OCI-M2 (cell line): Measurements from ENCODE around the gene CCR5AS.
"Not testable (repeated sequence)": the region's sequence is repeated elsewhere in the genome, so short reads cannot be mapped to it uniquely, and the experiment has no call there.

Experiments
- DNase-seq: peaks from one replicate; lab custom pipeline; 2025; ENCODE audit not compliant: unreplicated experiment; lab: John Stamatoyannopoulos, UW

The CCR5AS gene

DNA sequence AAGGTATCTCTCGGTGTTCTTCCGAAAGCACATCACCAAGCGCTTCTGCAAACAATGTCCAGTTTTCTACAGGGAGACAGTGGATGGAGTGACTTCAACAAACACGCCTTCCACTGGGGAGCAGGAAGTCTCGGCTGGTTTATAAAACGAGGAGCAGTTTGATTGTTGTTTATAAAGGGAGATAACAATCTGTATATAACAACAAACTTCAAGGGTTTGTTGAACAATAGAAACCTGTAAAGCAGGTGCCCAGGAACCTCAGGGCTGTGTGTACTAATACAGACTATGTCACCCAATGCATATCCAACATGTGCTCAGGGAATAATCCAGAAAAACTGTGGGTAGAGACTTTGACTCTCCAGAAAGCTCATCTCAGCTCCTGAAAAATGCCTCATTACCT lies 48.4 kb downstream of the CCR5AS start:
- DNase-seq, result no peak

DNA sequence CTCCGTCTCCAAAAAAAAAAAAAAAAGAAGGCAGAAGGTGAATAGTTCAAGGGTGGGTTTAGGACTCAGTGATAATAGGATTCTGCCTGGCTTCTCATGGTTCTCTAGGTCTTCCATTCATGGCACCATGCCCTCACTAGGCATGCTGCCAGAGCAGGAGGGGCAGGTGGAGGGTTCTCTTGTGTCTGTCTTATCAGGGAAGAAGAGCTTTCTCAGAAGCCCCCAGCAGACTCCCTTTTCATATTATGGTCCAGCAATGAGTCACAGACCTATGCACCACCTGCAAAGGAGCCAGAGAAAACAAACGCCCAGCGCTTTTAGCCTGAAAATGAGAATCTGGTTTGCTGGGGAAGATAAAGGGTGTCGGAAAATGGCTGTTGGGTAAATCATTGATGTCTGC lies 50.0 kb downstream of the CCR5AS start:
- DNase-seq, result no peak

DNA sequence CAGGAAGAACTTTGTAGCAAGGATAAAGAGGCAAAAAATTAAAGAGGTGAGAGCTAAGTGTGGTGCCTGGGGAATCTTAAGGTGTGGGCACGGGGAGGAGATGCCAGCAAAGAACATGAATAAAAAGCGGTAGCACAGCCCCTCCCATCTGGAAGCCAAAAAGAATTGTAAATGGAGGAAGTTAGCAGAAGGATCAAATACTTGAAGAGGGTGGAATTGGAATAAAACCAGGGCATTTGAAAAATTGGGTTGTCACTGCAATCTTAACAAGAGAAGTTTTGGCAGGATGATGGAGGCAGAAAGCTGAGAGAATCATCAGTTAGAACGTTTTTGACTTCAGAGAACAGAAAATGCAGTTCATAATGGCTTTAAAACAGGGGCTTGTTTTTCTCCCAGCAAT lies 50.6 kb downstream of the CCR5AS start:
- no peak for DNase-seq

GRCh38 chr3:46354984-46355383 lies 51.9 kb downstream of the CCR5AS start:
- no peak for DNase-seq

DNA sequence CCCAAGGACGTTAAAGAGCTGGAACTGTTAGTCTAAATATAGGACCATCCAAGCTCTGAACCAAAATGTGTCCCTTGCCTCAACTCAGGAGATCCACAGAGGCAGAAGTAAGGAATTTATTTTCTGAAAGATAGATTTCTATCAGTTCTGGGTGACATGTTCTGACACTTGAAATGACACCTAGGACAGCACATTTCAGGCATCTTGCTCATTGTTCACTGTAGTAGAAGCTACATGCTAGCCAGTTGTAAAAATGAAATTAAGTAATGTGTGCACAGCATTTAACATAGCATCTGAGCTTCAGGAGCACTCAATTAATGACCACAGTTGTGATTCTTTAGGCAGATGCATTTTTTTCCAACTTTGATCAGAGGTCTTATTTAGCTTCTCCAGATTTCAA lies 52.4 kb downstream of the CCR5AS start:
- no peak for DNase-seq

- DNase-seq, result no peak
Measured at GRCh38 chr3:46353647-46354410, 53.0 kb downstream of the CCR5AS start, which contains the start of gene CCR2. TSS of gene CCR2 (plus strand) at chr3:46354111. CDS start at chr3:46357528, 3,417 bp downstream.

GRCh38 chr3:46353090-46353489 lies 53.8 kb downstream of the CCR5AS start:
- no peak for DNase-seq

GRCh38 chr3:46351646-46352045 lies 55.2 kb downstream of the CCR5AS start:
- DNase-seq, result no peak

- no peak for DNase-seq
Measured at GRCh38 chr3:46350262-46350565, 56.7 kb downstream of the CCR5AS start.

GRCh38 chr3:46349484-46350261 lies 57.2 kb downstream of the CCR5AS start:
- DNase-seq, result no peak

DNA sequence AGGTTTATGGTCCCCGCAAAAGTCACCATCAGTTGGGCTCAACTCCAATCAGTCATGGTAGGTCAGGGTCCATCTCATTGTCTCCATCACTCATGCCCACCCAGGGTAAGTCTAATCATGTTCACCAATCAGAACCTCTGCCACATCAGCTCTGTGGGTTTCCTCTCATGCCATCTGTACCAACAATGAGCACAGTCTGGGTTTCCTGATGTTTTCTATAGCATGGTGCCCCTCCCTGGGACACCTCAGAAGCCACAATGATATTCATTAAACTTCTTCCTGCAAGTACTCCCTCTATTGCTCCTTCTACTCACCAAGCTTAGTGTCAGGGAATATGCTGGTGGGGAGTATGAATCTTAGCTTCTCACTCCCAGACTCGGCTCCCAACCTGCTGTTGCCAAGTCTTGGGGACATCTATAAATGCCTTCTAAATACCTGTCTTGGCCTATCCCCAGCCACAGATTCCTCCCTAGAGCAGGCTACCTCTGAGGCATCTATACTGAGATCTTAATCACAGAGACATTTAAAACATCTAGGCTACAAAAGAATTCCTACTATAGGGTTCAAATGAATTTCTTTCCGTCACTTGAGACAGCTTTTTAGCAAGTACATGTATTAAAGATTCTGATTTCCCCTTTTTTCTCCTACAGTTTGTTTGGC lies 57.9 kb downstream of the CCR5AS start:
- no peak for DNase-seq

DNA sequence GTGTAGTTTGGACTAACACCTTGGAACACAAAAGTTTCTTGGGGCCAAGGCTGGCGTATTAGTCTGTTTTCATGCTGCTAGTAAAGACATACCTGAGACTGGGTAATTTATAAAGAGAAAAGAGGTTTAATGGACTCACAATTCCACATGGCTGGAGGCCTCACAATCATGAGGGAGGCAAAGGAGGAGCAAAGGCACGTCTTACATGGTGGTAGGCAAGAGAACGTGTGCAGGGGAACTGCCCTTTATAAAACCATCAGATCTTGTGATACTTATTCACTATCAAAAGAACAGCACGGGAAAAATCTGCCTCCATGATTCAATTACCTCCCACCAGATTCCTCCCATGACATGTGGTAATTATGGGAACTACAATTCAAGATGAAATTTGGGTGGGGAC lies 62.4 kb downstream of the CCR5AS start:
- DNase-seq, result no peak

DNA sequence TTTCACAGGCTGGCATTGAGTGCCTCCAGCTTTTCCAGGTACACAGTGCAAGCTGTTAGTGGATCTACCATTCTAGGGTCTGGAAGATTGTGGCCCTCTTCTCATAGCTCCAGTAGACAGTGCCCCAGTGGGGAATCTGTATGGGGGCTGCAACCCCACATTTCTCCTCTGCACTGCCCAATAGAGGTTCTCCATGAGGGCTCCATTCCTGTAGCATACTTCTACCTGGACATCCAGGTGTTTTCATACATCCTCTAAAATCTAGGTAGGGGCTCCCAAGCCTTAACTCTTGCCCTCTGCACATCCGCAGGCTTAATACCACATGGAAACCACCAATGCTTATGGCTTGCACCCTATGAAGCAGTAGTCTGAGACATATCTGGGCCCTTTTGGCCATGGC lies 68.0 kb downstream of the CCR5AS start:
- DNase-seq, result no peak

DNA sequence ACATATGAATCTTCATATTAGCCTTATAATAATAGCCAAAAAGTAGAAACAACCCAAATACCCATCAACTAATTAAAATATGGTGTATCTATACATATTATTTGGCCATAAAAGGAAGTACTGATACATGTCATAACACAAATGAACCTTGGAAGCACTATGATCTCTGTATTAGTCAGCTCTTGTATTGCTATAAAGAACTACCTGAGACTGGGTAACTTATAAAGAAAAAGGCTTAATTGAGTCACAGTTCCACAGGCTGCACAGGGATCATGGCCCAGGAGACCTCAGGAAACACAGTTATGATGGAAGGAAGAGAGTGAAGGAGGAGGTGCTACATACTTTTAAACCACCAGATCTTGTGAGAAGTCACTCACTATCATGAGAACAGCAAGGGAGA lies 69.0 kb downstream of the CCR5AS start:
- DNase-seq, result no peak

DNA sequence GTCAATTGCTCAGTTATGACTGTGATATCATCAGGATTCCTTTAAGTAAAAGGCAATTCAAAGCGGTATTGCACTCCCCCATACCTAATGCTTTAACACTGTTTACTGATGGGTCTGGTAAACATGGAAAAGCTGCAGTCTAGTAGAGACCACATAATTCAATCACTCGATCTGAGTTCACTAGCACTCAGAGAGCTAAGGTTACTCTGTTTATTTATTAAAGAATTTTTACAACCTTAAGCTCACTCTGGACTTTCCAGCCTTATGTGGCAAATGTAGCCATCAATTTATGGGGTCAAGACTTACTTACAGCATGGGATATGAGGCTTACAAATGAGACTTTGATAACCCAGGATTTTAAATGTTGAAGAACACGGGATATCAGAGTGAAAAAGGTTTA lies 71.3 kb downstream of the CCR5AS start:
- no peak for DNase-seq

DNA sequence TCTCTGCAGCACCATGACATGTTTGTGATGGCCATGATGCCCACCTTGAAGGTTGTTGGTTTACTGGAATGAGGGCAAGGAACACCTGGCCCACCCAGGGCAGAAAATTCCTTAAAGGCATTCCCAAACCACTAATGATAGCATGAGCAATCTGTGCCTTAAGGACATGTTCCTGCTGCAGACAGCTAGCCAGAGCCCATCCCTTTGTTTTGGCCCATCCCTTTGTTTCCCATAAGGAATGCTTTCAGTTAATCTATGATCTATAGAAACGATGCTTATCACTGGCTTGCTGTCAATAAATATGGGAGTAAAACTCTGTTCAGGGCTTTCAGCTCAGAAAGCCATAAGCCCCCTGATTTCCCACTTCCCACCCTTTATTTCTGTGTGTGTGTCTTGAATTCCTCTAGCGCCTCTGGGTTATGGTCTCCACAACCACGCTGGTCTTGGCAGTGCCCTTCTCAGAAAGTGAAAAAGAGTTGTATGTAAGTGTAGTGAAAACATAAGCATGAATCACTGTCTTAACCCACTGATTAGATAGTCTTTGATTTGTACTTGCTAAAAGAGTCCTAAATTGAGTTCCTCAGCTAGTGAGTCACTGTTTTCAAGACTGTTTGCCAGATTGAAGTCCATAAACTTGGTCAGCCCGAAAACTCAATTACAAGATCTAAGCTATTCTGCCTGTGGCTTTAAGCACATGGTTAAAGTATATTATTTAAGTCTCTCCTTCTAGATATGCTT lies 72.0 kb downstream of the CCR5AS start:
- no peak for DNase-seq

- DNase-seq, result not testable (repeated sequence)
Measured at GRCh38 chr3:46330676-46331075, 76.2 kb downstream of the CCR5AS start.

GRCh38 chr3:46325645-46326300 lies 81.1 kb downstream of the CCR5AS start:
- no peak for DNase-seq

- DNase-seq, result no peak
Measured at GRCh38 chr3:46324036-46324435, 82.8 kb downstream of the CCR5AS start.

DNA sequence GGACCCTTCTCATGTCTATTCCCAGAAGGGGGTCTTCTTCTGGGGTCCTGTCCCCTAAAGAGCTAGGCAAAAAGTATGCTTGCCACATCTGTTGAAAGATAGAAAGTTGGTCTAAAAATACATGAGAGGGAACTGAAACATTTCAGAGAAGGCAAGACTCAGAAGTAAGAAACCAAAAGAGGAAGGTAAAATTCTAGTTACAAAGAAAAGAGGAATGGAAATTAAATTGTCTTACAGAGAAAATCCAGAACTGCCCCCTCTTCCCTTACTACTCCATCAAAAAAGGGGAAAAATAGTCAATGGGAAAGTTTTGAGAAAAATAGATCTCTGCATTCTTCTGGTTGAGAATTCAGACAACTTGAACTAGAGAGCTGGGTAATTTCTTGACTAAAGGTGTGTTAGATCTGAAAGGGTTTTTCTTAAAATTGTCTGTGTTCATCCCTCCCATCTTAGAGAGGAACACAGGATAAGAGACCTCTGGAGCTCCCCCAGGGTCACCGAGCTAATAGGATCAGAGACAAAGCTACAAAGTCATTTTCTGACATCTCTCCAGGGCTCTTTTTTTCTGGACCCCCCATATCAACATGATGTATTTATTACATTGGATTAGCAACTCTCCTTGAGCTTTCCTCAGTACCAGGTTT lies 85.3 kb downstream of the CCR5AS start:
- DNase-seq, result no peak
